GM12878 (cell line): ENCODE data around the gene UBAC2. TPM values are rescaled to one million over a fixed set of nuclear protein-coding genes. Genes with fewer than 3 reads are reported as not detected.
A peak's percentile ranks its signal among the peaks of the same experiment; 100 is the strongest.

Experiments
- ATAC-seq: fragments of 200-7000 bp; cut with Tn5 transposase; 3 replicates; pipeline ENCODE4 v1.9.1; 2020; ENCODE audit warnings: mild to moderate bottlenecking, moderate library complexity
- BruUV-seq: library from RNA; stranded (reverse); fragments of 400-500 nt; replicated peaks from 2 replicates; lab custom pipeline; 2021; lab: Mats Ljungman, UMichigan
- CTCF ChIA-PET: fragments of 300-600 bp; sonication (Branson Sonifier 250); formaldehyde crosslinking; extraction: SDS; loops from one replicate; lab custom pipeline; 2021; ENCODE audit warnings: inconsistent platforms; lab: Yijun Ruan, JAX
- POLR2A ChIA-PET: fragments of 350-600 bp; formaldehyde crosslinking; extraction: SDS; loops from one replicate; lab custom pipeline; 2021; ENCODE audit warnings: inconsistent platforms; lab: Charles Lee
- RAD21 ChIA-PET: fragments of 300-600 bp; sonication (Branson Sonifier 250); formaldehyde crosslinking; loops from one replicate; lab custom pipeline; 2023; ENCODE audit warnings: antibody characterized with exemption; ENCODE audit not compliant: unreplicated experiment; lab: Charles Lee
- SMC1A ChIA-PET: fragments of 300-600 bp; sonication (Branson Sonifier 250); formaldehyde crosslinking; loops from one replicate; lab custom pipeline; 2023; ENCODE audit not compliant: unreplicated experiment, uncharacterized antibody; lab: Charles Lee
- DNase-seq: peaks from one replicate; pipeline ENCODE4 v3.0.0-alpha.2; 2011; ENCODE audit warnings: low read depth, low spot score
- FAIRE-seq: peaks from 3 replicates; lab custom pipeline; 2011; peaks lifted over from hg19 to GRCh38; lab: Jason Lieb, UNC
- H2AFZ ChIP-seq: 2 replicates; pipeline ENCODE4 v1.6.0; 2011; ENCODE audit warnings: low read depth, low read length, control low read depth; ENCODE audit not compliant: control insufficient read depth
- H3K27ac ChIP-seq: 2 replicates; pipeline ENCODE4 v1.5.1; 2011; ENCODE audit warnings: control low read depth; ENCODE audit not compliant: control insufficient read depth, insufficient read depth
- H3K27me3 ChIP-seq, 2 experiments: replicated peaks in 1 of 2; 2 replicates each; pipeline versions ENCODE4 v1.6.0 to v1.6.1; 2011; ENCODE audit warnings: low read length in 1 of 2; ENCODE audit not compliant: control insufficient read depth in 2 of 2, insufficient read depth in 2 of 2
- H3K36me3 ChIP-seq, 2 experiments: 2 replicates each; pipeline ENCODE4 v1.5.1; 2011; ENCODE audit warnings: low read length in 1 of 2; ENCODE audit not compliant: control insufficient read depth in 2 of 2, insufficient read depth in 2 of 2
- H3K4me1 ChIP-seq: 2 replicates; pipeline ENCODE4 v1.6.1; 2011; ENCODE audit warnings: mild to moderate bottlenecking, low read length, moderate library complexity, mixed read lengths; ENCODE audit not compliant: control insufficient read depth, insufficient read depth
- H3K4me2 ChIP-seq: 2 replicates; pipeline ENCODE4 v1.6.0; 2011; ENCODE audit warnings: control low read depth; ENCODE audit not compliant: control insufficient read depth, insufficient read depth
- H3K4me3 ChIP-seq: fragments of 200-600 bp; sonication (generic); 2 replicates; pipeline ENCODE4 v1.5.1; 2016
- H3K79me2 ChIP-seq: 2 replicates; pipeline ENCODE4 v1.6.0; 2011; ENCODE audit warnings: low read length; ENCODE audit not compliant: control insufficient read depth, insufficient read depth
- H3K9ac ChIP-seq: 2 replicates; pipeline ENCODE4 v1.8.0; 2011; ENCODE audit warnings: low read length, control low read depth, mixed read lengths; ENCODE audit not compliant: control insufficient read depth, insufficient read depth
- H3K9me3 ChIP-seq: replicated peaks from 3 replicates; pipeline ENCODE4 v1.5.1; 2011; ENCODE audit warnings: mild to moderate bottlenecking, low read length; ENCODE audit not compliant: control insufficient read depth, insufficient read depth
- H4K20me1 ChIP-seq: 2 replicates; pipeline ENCODE4 v1.6.0; 2011; ENCODE audit not compliant: control insufficient read depth, insufficient read depth
- BCL3 ChIP-seq: IDR thresholded peaks from 2 replicates; pipeline ENCODE4 v1.6.1; 2011; ENCODE audit warnings: borderline replicate concordance, low read depth, mild to moderate bottlenecking, moderate library complexity, low read length; ENCODE audit not compliant: insufficient read depth, poor library complexity, severe bottlenecking
- CUX1 ChIP-seq: IDR thresholded peaks from 2 replicates; pipeline ENCODE4 v1.6.1; 2012; ENCODE audit warnings: improper control_type of control experiment, low read depth, low read length; ENCODE audit not compliant: insufficient replicate concordance
- EED ChIP-seq: sonication (generic); IDR thresholded peaks from 2 replicates; pipeline ENCODE4 v1.6.1; 2016; ENCODE audit warnings: antibody characterized with exemption, low read depth
- FOS ChIP-seq: IDR thresholded peaks from 3 replicates; pipeline ENCODE4 v1.6.1; 2011; ENCODE audit warnings: borderline replicate concordance; ENCODE audit not compliant: insufficient read length; ENCODE audit errors: extremely low read depth
- NFIC ChIP-seq: IDR thresholded peaks from 2 replicates; pipeline ENCODE4 v1.6.1; 2012; ENCODE audit warnings: low read depth, mild to moderate bottlenecking, inconsistent platforms, low read length, moderate library complexity
- POLR2AphosphoS5 ChIP-seq: IDR thresholded peaks from 2 replicates; pipeline ENCODE4 v1.6.1; 2011; ENCODE audit warnings: mild to moderate bottlenecking, low read length, inconsistent platforms
- RB1 ChIP-seq: fragments of 450-650 bp; formaldehyde crosslinking; IDR thresholded peaks from 2 replicates; pipeline ENCODE4 v1.6.1; 2017; ENCODE audit warnings: mild to moderate bottlenecking, borderline replicate concordance
- RUNX3 ChIP-seq: IDR thresholded peaks from 2 replicates; pipeline ENCODE4 v1.6.1; 2012; ENCODE audit warnings: low read length, inconsistent platforms
- SUZ12 ChIP-seq: fragments of 200-600 bp; sonication (generic); IDR thresholded peaks from one replicate; pipeline ENCODE4 v1.6.1; 2018; ENCODE audit warnings: antibody characterized with exemption, mild to moderate bottlenecking; ENCODE audit not compliant: unreplicated experiment
- TBL1XR1 ChIP-seq: IDR thresholded peaks from 2 replicates; pipeline ENCODE4 v1.6.1; 2012; ENCODE audit warnings: low read depth, low read length, improper control_type of control experiment
- WRNIP1 ChIP-seq: IDR thresholded peaks from 2 replicates; pipeline ENCODE4 v1.6.1; 2011; ENCODE audit warnings: low read depth, low read length, improper control_type of control experiment, borderline replicate concordance
- ZSCAN29 ChIP-seq: fragments of 450-650 bp; IDR thresholded peaks from 2 replicates; pipeline ENCODE4 v1.6.1; 2017; ENCODE audit warnings: mild to moderate bottlenecking, moderate library complexity
- WGBS: methylation state at CpG from one replicate; pipeline ENCODE4 v1.1.6; 2016; ENCODE audit warnings: low lambda C conversion rate; ENCODE audit not compliant: insufficient replicate concordance, insufficient coverage; ENCODE audit errors: missing lambda C conversion rate; 5-methylcytosine and 5-hydroxymethylcytosine counted together
- in situ Hi-C: fragments of 300-500 bp; cut with MboI; formaldehyde crosslinking; loops from 9 replicates; pipeline ENCODE4 v1.14.3; 2018; ENCODE audit warnings: mixed read lengths
- intact Hi-C: fragments of 100-400 bp; cut with micrococcal nuclease; formaldehyde crosslinking; loops from one replicate; pipeline ENCODE4 v1.14.2; 2022; ENCODE audit not compliant: unreplicated experiment
- polyA plus RNA-seq, 11 experiments: library from polyadenylated mRNA; depleted of rRNA in 4 of 11; unstranded in 6 of 11; stranded (reverse) in 5 of 11; fragments of >200 nt; fragmentation: Nextera tagmentation in 4 of 11; fragmentation: Illumina TruSeq in 1 of 11; extraction: Ambion mirVana in 4 of 11; extraction: Trizol in 1 of 11; gene quantifications; 1 replicate in 1 of 11; 2 replicates in 10 of 11; pipeline versions ENCODE4 v1.2.1 to v1.2.3, GENCODE V29; 2011 to 2016; ENCODE audit warnings: inconsistent platforms in 2 of 11, missing spikeins in 2 of 11, low read depth in 1 of 11
- total RNA-seq, 4 experiments: library from RNA; depleted of rRNA in 3 of 4; stranded (reverse); fragments of >200 nt in 3 of 4; fragmentation: Illumina TruSeq in 1 of 4; extraction: Trizol in 1 of 4; gene quantifications; 2 replicates each; pipeline versions ENCODE4 v1.2.1 to v1.2.3, GENCODE V29; 2013 to 2021
- TF ChIP-seq, protein P1 (sequence below), 3 experiments: IDR thresholded peaks in 2 of 3; conservative IDR thresholded peaks in 1 of 3; 2 replicates each; pipeline ENCODE4 v1.5.1; 2011; ENCODE audit warnings: low read depth in 3 of 3, low read length in 3 of 3, mild to moderate bottlenecking in 3 of 3, control low read depth in 2 of 3, moderate library complexity in 2 of 3, inconsistent platforms in 1 of 3, mixed read lengths in 1 of 3; ENCODE audit not compliant: control insufficient read depth in 2 of 3, insufficient read depth in 1 of 3; ENCODE audit errors: extremely low read depth in 1 of 3

Gene UBAC2
- total and polyA plus RNA-seq, 10 of the 15 experiments (the other 5 are each of a cell fraction or from before 2014, with no cell fraction given) = 3.0 to 54.6 (median 17.4) TPM

GRCh38 chr13:99303863-99304521 lies 103.3 kb downstream of the UBAC2 start:
- POLR2A ChIA-PET = interaction anchor here (0.5 to 8.0 kb wide), 9 partner anchors 11 to 75 kb away, joined by 3 to 59 read pairs (median 4); no protein-coding TSS in a partner anchor
- intact Hi-C loops = loop anchor here (2.0 to 10.0 kb wide), 2 partner anchors 71 to 201 kb away; partner anchors contain the start of gene TM9SF2
- FAIRE-seq (no peak), DNase-seq (no peak), ATAC-seq (peak; percentile 4)
- Histone ChIP-seq H3K9ac (peak overlapping the region; percentile 83), H3K27me3 (no peaks in the 10 kb centered on the region), H2AFZ (no peak overlapping the region), H3K36me3 (peaks cover 0 to 14% of the 10 kb centered on the region in 2 experiments; a peak in 3 of 4 replicates), H4K20me1 (no peaks in the 10 kb centered on the region; the same call in 1 of the 2 replicates), H3K79me2 (peaks cover 100% of the 10 kb centered on the region), H3K27ac (peak overlapping the region; percentile 93), H3K4me1 (peaks cover 26% of the 10 kb centered on the region), H3K4me3 (peak overlapping the region; percentile 98), H3K9me3 (no peaks in the 10 kb centered on the region), H3K4me2 (peak overlapping the region; percentile 64)
- WGBS = under 1% methylated on average over 14 of the region's 14 CpGs
- in situ Hi-C loops = no loop called here
- RAD21 ChIA-PET = interaction anchor here (0.8 to 14.1 kb wide), 15 partner anchors 8 to 132 kb away, joined by 3 to 247 read pairs (median 16); no protein-coding TSS in a partner anchor
- SMC1A ChIA-PET = interaction anchor here (0.8 to 13.7 kb wide), 17 partner anchors 8 to 132 kb away, joined by 3 to 264 read pairs (median 9); no protein-coding TSS in a partner anchor
- no TSS peak for BruUV-seq
- CTCF ChIA-PET = interaction anchor here (0.8 to 6.7 kb wide), 8 partner anchors 22 to 131 kb away, joined by 3 to 61 read pairs (median 8); no protein-coding TSS in a partner anchor
- no peak for TF ChIP-seq CUX1
- TF ChIP-seq RUNX3 = peak; percentile 77
- peak; percentile 64 for TF ChIP-seq EED
- no peak for TF ChIP-seq SUZ12
- no peak; the same call in 1 of the 2 replicates for TF ChIP-seq NFIC
- TF ChIP-seq BCL3 = peak; percentile 8
- peak; percentile 88 for TF ChIP-seq POLR2AphosphoS5
- no peak for TF ChIP-seq FOS
- no peak; the same call in 1 of the 2 replicates for TF ChIP-seq TBL1XR1
- peak; percentile 28; the same call in 1 of the 2 replicates for TF ChIP-seq RB1
- TF ChIP-seq ZSCAN29 = no peak
- no peak for TF ChIP-seq WRNIP1
- TF ChIP-seq, protein P1, sequence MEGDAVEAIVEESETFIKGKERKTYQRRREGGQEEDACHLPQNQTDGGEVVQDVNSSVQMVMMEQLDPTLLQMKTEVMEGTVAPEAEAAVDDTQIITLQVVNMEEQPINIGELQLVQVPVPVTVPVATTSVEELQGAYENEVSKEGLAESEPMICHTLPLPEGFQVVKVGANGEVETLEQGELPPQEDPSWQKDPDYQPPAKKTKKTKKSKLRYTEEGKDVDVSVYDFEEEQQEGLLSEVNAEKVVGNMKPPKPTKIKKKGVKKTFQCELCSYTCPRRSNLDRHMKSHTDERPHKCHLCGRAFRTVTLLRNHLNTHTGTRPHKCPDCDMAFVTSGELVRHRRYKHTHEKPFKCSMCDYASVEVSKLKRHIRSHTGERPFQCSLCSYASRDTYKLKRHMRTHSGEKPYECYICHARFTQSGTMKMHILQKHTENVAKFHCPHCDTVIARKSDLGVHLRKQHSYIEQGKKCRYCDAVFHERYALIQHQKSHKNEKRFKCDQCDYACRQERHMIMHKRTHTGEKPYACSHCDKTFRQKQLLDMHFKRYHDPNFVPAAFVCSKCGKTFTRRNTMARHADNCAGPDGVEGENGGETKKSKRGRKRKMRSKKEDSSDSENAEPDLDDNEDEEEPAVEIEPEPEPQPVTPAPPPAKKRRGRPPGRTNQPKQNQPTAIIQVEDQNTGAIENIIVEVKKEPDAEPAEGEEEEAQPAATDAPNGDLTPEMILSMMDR (IDR thresholded peaks at IDR 0.05 in 2 of 3, conservative IDR thresholded peaks at IDR 0.05 in 1 of 3; ENCODE audit: control insufficient read depth in 2 of 3, extremely low read depth in 1 of 3, insufficient read depth in 1 of 3, low read depth in 3 of 3, low read length in 3 of 3) = no peak
